HG03064 (cell line): ENCODE measurements around the gene KCND1.

ENCODE experiments used
- ATAC-seq: cut with Tn5 transposase; IDR thresholded peaks from one replicate; pipeline ENCODE4 v1.9.1; 2021; ENCODE audit warnings: low read depth; ENCODE audit not compliant: unreplicated experiment

KCND1 gene

GRCh38 chrX:48914593-48915493, 56.8 kb downstream of the KCND1 start:
- ATAC-seq, result no peak

DNA sequence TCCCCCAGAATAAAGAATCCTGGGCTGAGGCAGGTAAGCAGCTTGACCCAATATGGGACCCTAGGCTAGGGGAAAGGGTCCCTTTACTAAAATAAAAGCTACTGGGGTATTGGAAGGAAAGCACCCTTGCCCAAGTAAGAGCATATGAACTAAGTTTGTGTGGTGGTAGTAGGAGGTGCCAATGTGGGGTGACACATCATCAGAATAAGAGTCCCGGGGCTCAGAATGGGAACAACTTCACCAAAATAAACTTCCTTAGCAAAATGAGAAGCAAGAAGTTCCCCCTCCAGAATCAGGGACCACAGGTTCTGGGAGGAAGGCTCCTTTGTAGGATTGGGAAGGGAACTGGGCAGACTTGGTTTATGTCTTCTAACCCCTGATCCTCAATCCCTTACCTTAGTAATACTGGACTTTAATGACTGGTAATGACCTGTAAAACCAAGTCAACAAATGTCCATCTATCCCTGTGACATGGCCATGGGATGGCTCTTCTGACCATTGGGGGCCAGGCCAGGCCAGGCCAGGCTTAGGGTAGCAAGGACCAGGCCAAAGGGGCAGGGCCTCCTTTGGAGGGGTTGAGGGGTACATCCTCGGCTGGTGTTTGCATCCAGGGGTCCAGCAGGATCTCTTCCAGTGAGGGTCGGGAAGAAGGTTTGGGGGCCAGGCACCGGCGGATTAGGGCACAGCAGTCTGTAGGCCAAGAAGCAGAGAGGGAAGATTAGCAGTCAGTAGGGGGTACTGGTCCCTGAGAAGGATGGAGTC, 57.9 kb downstream of the KCND1 start:
- no peak for ATAC-seq

DNA sequence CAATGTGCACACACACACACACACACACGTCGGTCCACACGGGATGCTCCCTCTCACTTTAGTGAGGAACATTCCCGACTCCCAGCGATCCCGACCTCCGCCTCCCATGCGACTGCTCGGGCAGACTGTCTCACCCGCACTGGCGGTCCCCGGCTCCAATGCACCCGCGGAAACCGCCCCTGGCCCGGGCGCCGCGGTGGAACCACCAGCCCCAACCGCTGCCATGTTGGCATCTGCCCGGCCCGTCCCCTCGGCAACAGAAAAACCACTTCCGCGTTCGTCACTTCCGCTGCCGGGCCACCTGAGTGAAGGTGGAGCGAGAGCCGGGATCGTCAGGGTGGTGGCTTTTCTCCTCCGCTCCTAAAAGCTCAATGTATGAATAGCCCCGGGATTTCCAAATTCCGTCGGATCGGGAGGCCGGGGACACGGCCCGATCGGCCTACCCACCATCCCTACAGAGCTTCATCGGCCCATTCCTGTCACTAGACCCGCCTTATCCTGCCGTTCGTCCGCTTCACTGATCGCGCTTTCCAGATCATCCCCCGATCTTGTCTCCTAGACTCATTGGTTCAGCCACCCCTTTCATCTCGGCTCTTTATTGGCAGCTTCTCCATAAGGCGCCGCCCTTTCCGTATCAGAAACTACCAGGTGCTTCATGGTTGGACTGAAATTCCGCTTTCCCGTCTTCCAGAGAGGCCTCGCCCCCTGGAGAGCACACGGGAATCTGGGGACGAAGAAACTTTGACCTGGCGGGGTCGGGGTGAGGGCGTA, 60.0 kb downstream of the KCND1 start, which contains the start of gene SLC35A2:
Gene SLC35A2 (minus strand): TSS at position 235 of the 771 bp plus-strand sequence. CDS start 10 bp downstream, at position 225.
- no peak for ATAC-seq
